ENCODE results near the gene ARHGEF10L.

- TF ChIP-seq, protein P1, sequence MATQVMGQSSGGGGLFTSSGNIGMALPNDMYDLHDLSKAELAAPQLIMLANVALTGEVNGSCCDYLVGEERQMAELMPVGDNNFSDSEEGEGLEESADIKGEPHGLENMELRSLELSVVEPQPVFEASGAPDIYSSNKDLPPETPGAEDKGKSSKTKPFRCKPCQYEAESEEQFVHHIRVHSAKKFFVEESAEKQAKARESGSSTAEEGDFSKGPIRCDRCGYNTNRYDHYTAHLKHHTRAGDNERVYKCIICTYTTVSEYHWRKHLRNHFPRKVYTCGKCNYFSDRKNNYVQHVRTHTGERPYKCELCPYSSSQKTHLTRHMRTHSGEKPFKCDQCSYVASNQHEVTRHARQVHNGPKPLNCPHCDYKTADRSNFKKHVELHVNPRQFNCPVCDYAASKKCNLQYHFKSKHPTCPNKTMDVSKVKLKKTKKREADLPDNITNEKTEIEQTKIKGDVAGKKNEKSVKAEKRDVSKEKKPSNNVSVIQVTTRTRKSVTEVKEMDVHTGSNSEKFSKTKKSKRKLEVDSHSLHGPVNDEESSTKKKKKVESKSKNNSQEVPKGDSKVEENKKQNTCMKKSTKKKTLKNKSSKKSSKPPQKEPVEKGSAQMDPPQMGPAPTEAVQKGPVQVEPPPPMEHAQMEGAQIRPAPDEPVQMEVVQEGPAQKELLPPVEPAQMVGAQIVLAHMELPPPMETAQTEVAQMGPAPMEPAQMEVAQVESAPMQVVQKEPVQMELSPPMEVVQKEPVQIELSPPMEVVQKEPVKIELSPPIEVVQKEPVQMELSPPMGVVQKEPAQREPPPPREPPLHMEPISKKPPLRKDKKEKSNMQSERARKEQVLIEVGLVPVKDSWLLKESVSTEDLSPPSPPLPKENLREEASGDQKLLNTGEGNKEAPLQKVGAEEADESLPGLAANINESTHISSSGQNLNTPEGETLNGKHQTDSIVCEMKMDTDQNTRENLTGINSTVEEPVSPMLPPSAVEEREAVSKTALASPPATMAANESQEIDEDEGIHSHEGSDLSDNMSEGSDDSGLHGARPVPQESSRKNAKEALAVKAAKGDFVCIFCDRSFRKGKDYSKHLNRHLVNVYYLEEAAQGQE (tag by site-specific recombination; IDR thresholded peaks at IDR 0.05): no peak
- TF ChIP-seq, protein P2, sequence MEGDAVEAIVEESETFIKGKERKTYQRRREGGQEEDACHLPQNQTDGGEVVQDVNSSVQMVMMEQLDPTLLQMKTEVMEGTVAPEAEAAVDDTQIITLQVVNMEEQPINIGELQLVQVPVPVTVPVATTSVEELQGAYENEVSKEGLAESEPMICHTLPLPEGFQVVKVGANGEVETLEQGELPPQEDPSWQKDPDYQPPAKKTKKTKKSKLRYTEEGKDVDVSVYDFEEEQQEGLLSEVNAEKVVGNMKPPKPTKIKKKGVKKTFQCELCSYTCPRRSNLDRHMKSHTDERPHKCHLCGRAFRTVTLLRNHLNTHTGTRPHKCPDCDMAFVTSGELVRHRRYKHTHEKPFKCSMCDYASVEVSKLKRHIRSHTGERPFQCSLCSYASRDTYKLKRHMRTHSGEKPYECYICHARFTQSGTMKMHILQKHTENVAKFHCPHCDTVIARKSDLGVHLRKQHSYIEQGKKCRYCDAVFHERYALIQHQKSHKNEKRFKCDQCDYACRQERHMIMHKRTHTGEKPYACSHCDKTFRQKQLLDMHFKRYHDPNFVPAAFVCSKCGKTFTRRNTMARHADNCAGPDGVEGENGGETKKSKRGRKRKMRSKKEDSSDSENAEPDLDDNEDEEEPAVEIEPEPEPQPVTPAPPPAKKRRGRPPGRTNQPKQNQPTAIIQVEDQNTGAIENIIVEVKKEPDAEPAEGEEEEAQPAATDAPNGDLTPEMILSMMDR (tag by site-specific recombination; IDR thresholded peaks at IDR 0.05): no peak
- TF ChIP-seq HOXA7 (CRISPR knock-in tag; IDR thresholded peaks at IDR 0.05; ENCODE audit: borderline replicate concordance) (no peak), YY1 (tag by site-specific recombination; IDR thresholded peaks at IDR 0.05) (no peak), ATF2 (tag by site-specific recombination; IDR thresholded peaks at IDR 0.05; ENCODE audit: low read depth) (0 out of 2 replicates have a peak, but pooled peaks have one; percentile 5), ZSCAN4 (tag by site-specific recombination; IDR thresholded peaks at IDR 0.05) (no peak), ZNF768 (tag by site-specific recombination; IDR thresholded peaks at IDR 0.05) (no peak), ZFP41 (tag by site-specific recombination; IDR thresholded peaks at IDR 0.05; ENCODE audit: borderline replicate concordance) (no peak), ZNF514 (tag by site-specific recombination; IDR thresholded peaks at IDR 0.05) (no peak), ZNF37A (tag by site-specific recombination; IDR thresholded peaks at IDR 0.05) (no peak), ZNF670 (tag by site-specific recombination; IDR thresholded peaks at IDR 0.05; ENCODE audit: low read depth) (no peak), ZNF560 (tag by site-specific recombination; IDR thresholded peaks at IDR 0.05; ENCODE audit: borderline replicate concordance) (no peak), ZNF140 (tag by site-specific recombination; IDR thresholded peaks at IDR 0.05) (no peak), ZNF148 (tag by site-specific recombination; IDR thresholded peaks at IDR 0.05; ENCODE audit: borderline replicate concordance) (no peak)
Measured at GRCh38 chr1:17563494-17564281, 24.2 kb downstream of the ARHGEF10L start.
